DMS79 treated with DMSO at 0.1 percent for 48 hours (cell line): Measurements from ENCODE around the gene REXO4.
A peak's percentile ranks its signal among the peaks of the same experiment; 100 is the strongest.

Source experiments
- DNase-seq: peaks from one replicate; lab custom pipeline; 2025; lab: John Stamatoyannopoulos, UW

Gene REXO4, protein sequence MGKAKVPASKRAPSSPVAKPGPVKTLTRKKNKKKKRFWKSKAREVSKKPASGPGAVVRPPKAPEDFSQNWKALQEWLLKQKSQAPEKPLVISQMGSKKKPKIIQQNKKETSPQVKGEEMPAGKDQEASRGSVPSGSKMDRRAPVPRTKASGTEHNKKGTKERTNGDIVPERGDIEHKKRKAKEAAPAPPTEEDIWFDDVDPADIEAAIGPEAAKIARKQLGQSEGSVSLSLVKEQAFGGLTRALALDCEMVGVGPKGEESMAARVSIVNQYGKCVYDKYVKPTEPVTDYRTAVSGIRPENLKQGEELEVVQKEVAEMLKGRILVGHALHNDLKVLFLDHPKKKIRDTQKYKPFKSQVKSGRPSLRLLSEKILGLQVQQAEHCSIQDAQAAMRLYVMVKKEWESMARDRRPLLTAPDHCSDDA

GRCh38 chr9:133417541-133418461 is at the start of gene REXO4:
Gene REXO4, minus strand, starts transcription at chr9:133418010. Its CDS starts 166 bp downstream, at chr9:133417844.
- DNase-seq: peak; percentile 81

DNA sequence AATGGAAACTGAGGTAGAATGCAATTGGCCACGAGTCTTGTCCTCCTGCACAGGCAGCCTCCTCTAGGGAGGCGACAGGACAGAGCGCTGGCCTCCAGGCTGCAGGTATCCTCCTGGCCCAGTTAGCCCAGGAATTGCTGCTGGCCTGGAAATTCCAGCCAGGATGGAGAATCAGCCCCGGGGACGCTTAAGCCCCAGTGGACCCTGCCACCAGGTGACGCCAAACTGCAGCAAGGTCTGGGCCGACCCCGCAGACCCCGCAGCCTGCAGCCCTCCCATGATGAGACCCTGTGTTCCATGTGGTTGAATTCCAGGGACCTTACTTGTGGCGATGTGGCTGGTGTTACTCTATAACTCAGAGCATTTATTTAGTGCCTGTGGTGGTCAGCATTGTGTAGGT is 49.3 kb upstream of the REXO4 start:
- DNase-seq: no peak

GRCh38 chr9:133465984-133466383 is 48.2 kb upstream of the REXO4 start:
- DNase-seq: no peak

- DNase-seq: no peak
These were observed 46.8 kb upstream of the REXO4 start for GRCh38 chr9:133464638-133465037.

GRCh38 chr9:133463864-133464615 is 46.2 kb upstream of the REXO4 start:
- no peak for DNase-seq

GRCh38 chr9:133463234-133463863 is 45.5 kb upstream of the REXO4 start:
- no peak for DNase-seq

DNA sequence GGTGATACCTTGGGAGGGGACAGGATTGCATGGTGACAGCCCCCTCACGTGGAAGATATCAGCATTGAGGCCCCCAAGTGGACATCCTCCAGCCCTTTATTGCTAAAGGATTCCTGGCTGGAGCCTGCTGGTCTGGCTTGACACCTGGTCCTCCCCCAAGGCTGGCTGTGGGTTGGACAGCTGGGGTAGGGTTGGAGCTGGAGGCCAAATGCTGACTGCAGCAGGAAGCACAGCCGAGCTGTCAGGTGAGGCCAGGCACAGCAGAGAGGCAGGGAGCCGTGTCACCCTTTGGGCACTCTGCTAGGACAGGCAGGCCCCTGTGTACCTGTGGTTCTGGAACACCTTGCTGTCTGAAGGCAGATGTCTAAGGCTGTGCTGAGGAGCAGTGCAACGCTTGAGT is 44.2 kb upstream of the REXO4 start:
- DNase-seq: peak; percentile 2

- DNase-seq: peak; percentile 63
These were observed 42.8 kb upstream of the REXO4 start for GRCh38 chr9:133460405-133461175.

DNA sequence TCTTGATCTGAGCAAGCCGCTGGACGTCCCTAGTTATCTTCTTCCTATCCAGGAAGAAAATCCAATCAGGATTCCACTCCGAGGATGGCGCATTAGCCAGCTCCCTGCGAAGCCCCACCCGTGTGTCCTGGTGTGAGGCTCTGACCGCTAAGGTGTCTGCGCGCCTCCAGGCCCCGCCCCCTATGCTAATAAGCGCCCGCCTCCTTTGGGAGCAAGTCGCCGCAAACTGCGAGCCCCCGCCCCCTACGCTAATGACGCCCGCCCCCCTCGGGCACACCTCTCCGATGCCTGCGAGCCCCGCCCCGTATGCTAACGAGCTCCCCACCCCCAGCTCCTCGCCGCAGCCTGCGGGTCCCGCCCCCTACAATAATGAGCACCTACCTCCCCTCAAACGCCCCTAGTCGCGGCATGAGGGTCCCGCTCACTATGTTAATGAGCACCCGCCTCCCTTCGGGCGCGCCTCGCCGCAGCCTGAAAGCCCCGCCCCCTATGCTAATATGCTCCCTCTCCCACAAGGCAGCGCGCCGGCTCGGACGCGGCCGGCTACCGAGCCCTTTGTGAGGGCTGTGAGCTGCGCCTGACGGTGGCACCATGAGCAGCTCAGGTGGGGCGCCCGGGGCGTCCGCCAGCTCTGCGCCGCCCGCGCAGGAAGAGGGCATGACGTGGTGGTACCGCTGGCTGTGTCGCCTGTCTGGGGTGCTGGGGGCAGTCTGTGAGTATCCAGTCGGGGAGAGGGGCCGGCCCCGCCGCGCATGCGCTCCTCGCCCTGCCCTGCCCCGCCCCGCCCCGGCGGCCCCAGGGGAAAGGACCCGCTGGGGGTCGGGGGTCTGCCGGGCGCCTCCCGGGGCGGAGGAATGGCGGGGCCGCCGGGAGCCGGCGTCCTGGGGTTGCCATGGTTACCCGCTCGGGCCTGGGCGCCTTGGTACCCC is 41.9 kb upstream of the REXO4 start, which contains the start of gene CACFD1:
TSS of gene CACFD1 (plus strand) at position 503 of the 929 bp plus-strand sequence. CDS start at position 592, 89 bp downstream.
- peak; percentile 91 for DNase-seq

DNA sequence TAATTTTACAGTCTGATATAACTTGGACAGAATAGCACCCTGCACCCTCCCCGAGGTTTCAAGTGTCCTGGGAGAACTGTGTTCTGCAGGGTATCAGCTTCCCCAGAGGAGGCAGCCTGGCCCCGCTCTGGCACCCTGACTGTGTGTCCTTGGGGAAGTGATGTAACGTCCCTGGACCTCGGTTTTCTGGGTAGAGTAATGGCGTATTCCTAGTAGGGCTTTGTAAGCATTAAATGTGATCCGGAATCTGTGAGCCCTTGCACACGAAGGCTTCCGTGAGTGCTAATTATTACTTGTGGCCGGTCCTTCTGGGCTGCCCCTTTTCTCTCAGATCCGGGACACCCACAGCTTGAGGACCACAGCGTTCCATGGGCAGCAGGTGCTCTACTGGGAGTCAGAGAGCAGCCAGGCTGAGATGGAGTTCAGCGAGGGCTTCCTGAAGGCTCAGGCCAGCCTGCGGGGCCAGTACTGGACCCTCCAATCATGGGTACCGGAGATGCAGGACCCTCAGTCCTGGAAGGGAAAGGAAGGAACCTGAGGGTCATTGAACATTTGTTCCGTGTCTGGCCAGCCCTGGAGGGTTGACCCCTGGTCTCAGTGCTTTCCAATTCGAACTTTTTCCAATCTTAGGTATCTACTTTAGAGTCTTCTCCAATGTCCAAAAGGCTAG is 41.0 kb upstream of the REXO4 start:
- DNase-seq: peak; percentile 15

DNA sequence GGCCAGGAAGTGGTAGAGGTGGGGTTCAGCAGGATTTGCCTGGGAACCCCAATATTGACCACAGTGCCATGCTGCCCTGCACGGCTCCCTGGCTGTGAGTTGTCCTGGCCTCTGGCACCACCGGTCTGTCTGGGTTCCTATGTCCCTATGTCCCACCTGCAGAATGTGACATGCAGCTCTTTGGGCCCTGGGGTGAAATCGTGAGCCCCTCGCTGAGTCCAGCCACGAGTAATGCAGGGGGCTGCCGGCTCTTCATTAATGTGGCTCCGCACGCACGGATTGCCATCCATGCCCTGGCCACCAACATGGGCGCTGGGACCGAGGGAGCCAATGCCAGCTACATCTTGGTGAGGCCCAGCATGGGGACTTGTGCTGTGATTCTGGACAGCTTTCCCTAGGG is 39.9 kb upstream of the REXO4 start:
- DNase-seq: no peak

DNA sequence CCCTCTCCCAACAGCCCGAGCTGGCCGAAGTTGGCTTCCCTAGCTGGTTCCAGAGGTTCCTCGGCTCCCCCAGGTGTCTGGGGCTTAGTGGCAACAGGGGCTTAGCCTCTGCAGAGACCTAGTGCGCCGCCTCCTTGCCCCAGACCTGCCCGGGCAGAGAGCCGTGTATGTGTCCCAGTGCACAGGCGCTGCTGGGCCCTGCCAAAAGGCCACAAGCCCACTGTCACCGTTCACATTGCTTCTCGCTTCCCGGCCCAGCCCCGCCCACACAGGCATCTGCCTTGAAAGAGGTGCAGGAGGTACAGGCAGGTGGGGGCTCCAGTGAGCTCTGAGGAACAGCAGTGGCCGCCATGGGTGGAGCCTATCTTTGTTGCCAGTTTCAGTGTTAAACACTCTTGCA is 39.4 kb upstream of the REXO4 start:
- no peak for DNase-seq

- no peak for DNase-seq
These were observed 38.6 kb upstream of the REXO4 start for GRCh38 chr9:133456409-133456808.

DNA sequence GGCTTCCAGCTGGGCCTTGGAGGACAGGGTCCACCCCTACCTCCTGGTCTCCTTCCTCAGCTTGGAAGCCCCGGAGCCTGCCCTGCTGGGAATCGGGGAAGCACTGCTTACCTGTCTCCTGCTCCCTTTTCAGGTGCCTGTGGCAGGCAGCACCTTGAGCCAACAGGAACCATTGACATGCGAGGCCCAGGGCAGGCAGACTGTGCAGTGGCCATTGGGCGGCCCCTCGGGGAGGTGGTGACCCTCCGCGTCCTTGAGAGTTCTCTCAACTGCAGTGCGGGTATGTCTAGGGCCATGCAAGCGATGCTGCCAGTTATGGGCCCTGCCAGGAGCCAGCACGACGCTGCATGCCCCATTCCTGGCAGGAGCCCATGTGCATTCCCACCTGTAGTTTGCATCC is 38.1 kb upstream of the REXO4 start:
- DNase-seq: no peak

GRCh38 chr9:133454943-133455673 is 37.3 kb upstream of the REXO4 start:
- no peak for DNase-seq

- no peak for DNase-seq
These were observed 36.5 kb upstream of the REXO4 start for GRCh38 chr9:133454325-133454724.

DNA sequence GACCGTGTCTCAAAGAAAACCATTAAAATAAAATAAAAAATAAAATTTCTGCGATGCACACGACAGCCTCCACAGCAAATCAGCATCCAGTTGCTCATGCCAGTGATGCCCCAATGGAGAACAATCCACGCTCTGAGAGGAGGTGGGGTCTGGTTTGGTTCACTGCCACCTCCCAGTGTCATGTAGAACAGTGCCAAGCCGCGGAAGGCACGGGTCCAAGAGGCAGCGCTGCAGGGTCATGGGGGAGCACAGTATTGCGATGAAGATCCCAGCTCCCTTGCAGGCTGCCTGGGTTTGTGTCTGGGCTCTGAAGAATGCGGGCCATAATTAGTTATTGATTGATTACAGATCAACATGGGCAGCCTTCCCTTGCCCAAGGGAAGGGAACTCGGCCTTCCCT is 35.8 kb upstream of the REXO4 start:
- peak; percentile 34 for DNase-seq

- no peak for DNase-seq
These were observed 34.8 kb upstream of the REXO4 start for GRCh38 chr9:133452562-133452961.
